Measurements from ENCODE around the gene DGKI. TPM values are rescaled to one million over a fixed set of nuclear protein-coding genes. Genes with fewer than 3 reads are reported as not detected.

Gene DGKI
- total and polyA plus RNA-seq, 2 of the 4 experiments (the other 2 are of a cell fraction) = 3.9 to 15.8 TPM

DNA sequence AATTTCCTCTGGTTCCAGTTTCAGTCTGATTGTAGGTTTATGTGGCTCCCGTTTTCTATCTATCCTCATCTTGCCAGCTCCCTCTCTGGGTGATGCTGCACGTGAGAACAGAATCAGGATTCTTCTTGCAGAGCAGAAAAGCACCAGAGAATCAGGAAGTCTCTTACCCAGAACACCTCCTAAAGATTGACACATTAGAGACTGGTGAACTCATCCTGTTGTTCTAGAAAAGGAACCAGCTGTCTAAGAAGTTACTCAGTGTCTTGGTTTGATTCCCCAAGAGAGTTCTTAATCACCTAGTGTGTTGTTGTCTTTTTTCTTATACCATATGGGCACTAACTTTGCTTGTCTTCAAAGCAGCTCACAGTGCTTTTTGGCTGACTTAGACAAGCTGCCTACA, 152.4 kb downstream of the DGKI start:
- Histone ChIP-seq H2AK5ac (ENCODE audit: low read depth, low read length) (no peak overlapping the region), H3K4me3 (ENCODE audit: insufficient read depth, low read depth, low read length) (no peak overlapping the region), H4K8ac (ENCODE audit: low read depth in 2 of 2, low read length in 2 of 2) (no peak overlapping the region), H3K4ac (ENCODE audit: low read depth, low read length) (peak overlapping the region; percentile 22; the same call in 1 of the 2 replicates), H4K5ac (ENCODE audit: low read depth, low read length) (no peak overlapping the region), H3K9ac (ENCODE audit: low read depth, low read length) (no peak overlapping the region), H3K14ac (replicated peaks; ENCODE audit: low read depth, low read length) (no peak overlapping the region), H3K9me1 (ENCODE audit: insufficient read depth, low read length) (no peaks in the 10 kb centered on the region), H3K27ac (ENCODE audit: insufficient read depth, low read length) (no peak overlapping the region), H2AK9ac (replicated peaks; ENCODE audit: low read depth, low read length, poor library complexity) (no peak overlapping the region), H3K18ac (ENCODE audit: low read depth, low read length) (no peak overlapping the region), H2BK5ac (ENCODE audit: low read depth, low read length, poor library complexity, severe bottlenecking) (no peak overlapping the region), H3K4me1 (ENCODE audit: control insufficient read depth, insufficient read depth, low read length) (no peaks in the 10 kb centered on the region; the same call in 1 of the 2 replicates), H3K56ac (ENCODE audit: extremely low read depth, insufficient read depth, low read length) (no peak overlapping the region), H2AFZ (replicated peaks; ENCODE audit: low read length, poor library complexity) (no peak overlapping the region), H3K9me3 (ENCODE audit: control insufficient read depth, insufficient read depth, low read length) (no peaks in the 10 kb centered on the region), H3K27me3 (ENCODE audit: control insufficient read depth, insufficient read depth, low read length) (no peaks in the 10 kb centered on the region), H2BK15ac (ENCODE audit: low read depth, low read length) (no peak overlapping the region), H3K36me3 (ENCODE audit: control insufficient read depth, insufficient read depth, low read length) (no peaks in the 10 kb centered on the region), H4K20me1 (ENCODE audit: insufficient read depth, low read length) (no peaks in the 10 kb centered on the region), H2BK120ac (ENCODE audit: low read depth, low read length) (no peak overlapping the region; the same call in 1 of the 2 replicates), H3K4me2 (ENCODE audit: low read depth, low read length) (no peak overlapping the region), H4K91ac (ENCODE audit: insufficient read depth, low read depth, low read length) (no peak overlapping the region), H3K79me1 (ENCODE audit: low read depth in 1 of 2, low read length in 2 of 2) (no peaks in the 10 kb centered on the region), H2BK20ac (ENCODE audit: low read depth, low read length) (no peak overlapping the region), H3K23ac (ENCODE audit: low read depth, low read length) (no peak overlapping the region)
- dilution Hi-C loops (cut with HindIII; ENCODE audit: low sequenced_read_pairs, unreplicated experiment) (no loop called here), intact Hi-C loops (cut with micrococcal nuclease) (no loop called here), in situ Hi-C loops (cut with MboI; ENCODE audit: low sequenced_read_pairs) (no loop called here)
- peak; percentile 17 for DNase-seq
- no TSS peak for BruUV-seq (replicated peaks)
- CTCF ChIA-PET = no interaction called here
- TF ChIP-seq CEBPB (IDR thresholded peaks at IDR 0.05; ENCODE audit: low read depth, low read length) (no peak), SMC3 (IDR thresholded peaks at IDR 0.05; ENCODE audit: low read depth, low read length) (no peak), MAZ (IDR thresholded peaks at IDR 0.05; ENCODE audit: borderline replicate concordance, low read depth, low read length) (no peak), RAD21 (IDR thresholded peaks at IDR 0.05; ENCODE audit: low read length) (no peak), BHLHE40 (IDR thresholded peaks at IDR 0.05; ENCODE audit: low read depth, low read length) (no peak), RCOR1 (IDR thresholded peaks at IDR 0.05; ENCODE audit: insufficient replicate concordance, low read length) (no peak), NFE2L2 (IDR thresholded peaks at IDR 0.05; ENCODE audit: low read depth, low read length) (no peak), FOS (IDR thresholded peaks at IDR 0.05; ENCODE audit: low read depth, low read length) (no peak), CHD1 (IDR thresholded peaks at IDR 0.05; ENCODE audit: low read depth, low read length) (no peak), POLR2A (IDR thresholded peaks at IDR 0.05; ENCODE audit: low read depth, low read length) (no peak), MAFK (IDR thresholded peaks at IDR 0.05; ENCODE audit: low read depth, low read length) (no peak), RFX5 (IDR thresholded peaks at IDR 0.05; ENCODE audit: low read depth, low read length) (no peak)
- TF ChIP-seq, protein P1, sequence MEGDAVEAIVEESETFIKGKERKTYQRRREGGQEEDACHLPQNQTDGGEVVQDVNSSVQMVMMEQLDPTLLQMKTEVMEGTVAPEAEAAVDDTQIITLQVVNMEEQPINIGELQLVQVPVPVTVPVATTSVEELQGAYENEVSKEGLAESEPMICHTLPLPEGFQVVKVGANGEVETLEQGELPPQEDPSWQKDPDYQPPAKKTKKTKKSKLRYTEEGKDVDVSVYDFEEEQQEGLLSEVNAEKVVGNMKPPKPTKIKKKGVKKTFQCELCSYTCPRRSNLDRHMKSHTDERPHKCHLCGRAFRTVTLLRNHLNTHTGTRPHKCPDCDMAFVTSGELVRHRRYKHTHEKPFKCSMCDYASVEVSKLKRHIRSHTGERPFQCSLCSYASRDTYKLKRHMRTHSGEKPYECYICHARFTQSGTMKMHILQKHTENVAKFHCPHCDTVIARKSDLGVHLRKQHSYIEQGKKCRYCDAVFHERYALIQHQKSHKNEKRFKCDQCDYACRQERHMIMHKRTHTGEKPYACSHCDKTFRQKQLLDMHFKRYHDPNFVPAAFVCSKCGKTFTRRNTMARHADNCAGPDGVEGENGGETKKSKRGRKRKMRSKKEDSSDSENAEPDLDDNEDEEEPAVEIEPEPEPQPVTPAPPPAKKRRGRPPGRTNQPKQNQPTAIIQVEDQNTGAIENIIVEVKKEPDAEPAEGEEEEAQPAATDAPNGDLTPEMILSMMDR (conservative IDR thresholded peaks at IDR 0.05; ENCODE audit: low read depth, low read length) = no peak
- TF ChIP-seq, protein P2, sequence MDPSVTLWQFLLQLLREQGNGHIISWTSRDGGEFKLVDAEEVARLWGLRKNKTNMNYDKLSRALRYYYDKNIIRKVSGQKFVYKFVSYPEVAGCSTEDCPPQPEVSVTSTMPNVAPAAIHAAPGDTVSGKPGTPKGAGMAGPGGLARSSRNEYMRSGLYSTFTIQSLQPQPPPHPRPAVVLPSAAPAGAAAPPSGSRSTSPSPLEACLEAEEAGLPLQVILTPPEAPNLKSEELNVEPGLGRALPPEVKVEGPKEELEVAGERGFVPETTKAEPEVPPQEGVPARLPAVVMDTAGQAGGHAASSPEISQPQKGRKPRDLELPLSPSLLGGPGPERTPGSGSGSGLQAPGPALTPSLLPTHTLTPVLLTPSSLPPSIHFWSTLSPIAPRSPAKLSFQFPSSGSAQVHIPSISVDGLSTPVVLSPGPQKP (IDR thresholded peaks at IDR 0.05; ENCODE audit: borderline replicate concordance, low read depth, low read length) = no peak
- TF ChIP-seq, protein P3, sequence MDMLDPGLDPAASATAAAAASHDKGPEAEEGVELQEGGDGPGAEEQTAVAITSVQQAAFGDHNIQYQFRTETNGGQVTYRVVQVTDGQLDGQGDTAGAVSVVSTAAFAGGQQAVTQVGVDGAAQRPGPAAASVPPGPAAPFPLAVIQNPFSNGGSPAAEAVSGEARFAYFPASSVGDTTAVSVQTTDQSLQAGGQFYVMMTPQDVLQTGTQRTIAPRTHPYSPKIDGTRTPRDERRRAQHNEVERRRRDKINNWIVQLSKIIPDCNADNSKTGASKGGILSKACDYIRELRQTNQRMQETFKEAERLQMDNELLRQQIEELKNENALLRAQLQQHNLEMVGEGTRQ (IDR thresholded peaks at IDR 0.05; ENCODE audit: low read depth, low read length) = no peak
- POLR2A ChIA-PET (ENCODE audit: unreplicated experiment) = no interaction called here
- no CpG with 5 or more reads among the region's 2 CpGs for WGBS, 2 experiments (ENCODE audit: extremely low coverage in 2 of 2, insufficient read length in 1 of 2)
- ATAC-seq (ENCODE audit: low read depth) = no peak
